Tibial nerve (tissue), 4 donors: ENCODE data around the gene BCL2L13. TPM values are rescaled to one million over a fixed set of nuclear protein-coding genes. Genes with fewer than 3 reads are reported as not detected.

Source experiments
- DNase-seq, 2 donors: peaks; one replicate each; pipeline ENCODE4 v3.0.0-alpha.2; 2019; ENCODE audit warnings: low spot score in 2 of 2
- H3K27ac ChIP-seq, 4 donors: fragments of 200-600 bp; sonication (generic) in 3 of 4; one replicate each; pipeline ENCODE4 v1.5.1; 2017 to 2019; ENCODE audit warnings: mild to moderate bottlenecking in 1 of 4
- H3K27me3 ChIP-seq, 2 donors: fragments of 200-600 bp; sonication (generic) in 1 of 2; one replicate each; pipeline versions ENCODE4 v1.5.1 to v1.6.0; 2017 to 2019
- H3K36me3 ChIP-seq, 3 donors: fragments of 200-600 bp; sonication (generic); one replicate each; pipeline ENCODE4 v1.5.1; 2018 to 2019
- H3K4me1 ChIP-seq, 4 donors: fragments of 200-600 bp; sonication (generic) in 3 of 4; one replicate each; pipeline ENCODE4 v1.5.1; 2017 to 2019
- H3K4me3 ChIP-seq, 4 donors: fragments of 200-600 bp; sonication (generic) in 3 of 4; one replicate each; pipeline ENCODE4 v1.5.1; 2017 to 2019; ENCODE audit warnings: mild to moderate bottlenecking in 1 of 4, moderate library complexity in 1 of 4
- H3K9me3 ChIP-seq, 4 donors: fragments of 200-600 bp; sonication (generic) in 3 of 4; one replicate each; pipeline ENCODE4 v1.5.1; 2017 to 2019
- EP300 ChIP-seq, 2 donors: sonication (generic); formaldehyde crosslinking; IDR thresholded peaks; one replicate each; pipeline ENCODE4 v1.6.1; 2017; ENCODE audit warnings: antibody characterized with exemption in 2 of 2, mild to moderate bottlenecking in 1 of 2
- POLR2A ChIP-seq, 2 donors: fragments of 450-650 bp; IDR thresholded peaks; one replicate each; pipeline ENCODE4 v1.6.1; 2017; ENCODE audit warnings: antibody characterized with exemption in 2 of 2, mild to moderate bottlenecking in 2 of 2, moderate library complexity in 2 of 2
- WGBS, 2 donors: methylation state at CpG; one replicate each; pipeline ENCODE4 v1.1.5; 2018; 5-methylcytosine and 5-hydroxymethylcytosine counted together
- total RNA-seq, 4 donors: library from RNA; depleted of rRNA; stranded (reverse); fragments of >200 nt; gene quantifications; one replicate each; pipeline ENCODE4 v1.1.0, GENCODE V29; 2016
- TF ChIP-seq, protein P1 (sequence below), 5 experiments: fragments of 200-600 bp in 3 of 5; fragments of 450-650 bp in 2 of 5; sonication (generic) in 3 of 5; IDR thresholded peaks; one replicate each; pipeline ENCODE4 v1.5.1; 2016 to 2019; ENCODE audit warnings: antibody characterized with exemption in 5 of 5, mild to moderate bottlenecking in 3 of 5, moderate library complexity in 2 of 5

The BCL2L13 gene
- total RNA-seq, 4 donors from 2014 or later: 47.4 to 74.7 (median 60.9) TPM

DNA sequence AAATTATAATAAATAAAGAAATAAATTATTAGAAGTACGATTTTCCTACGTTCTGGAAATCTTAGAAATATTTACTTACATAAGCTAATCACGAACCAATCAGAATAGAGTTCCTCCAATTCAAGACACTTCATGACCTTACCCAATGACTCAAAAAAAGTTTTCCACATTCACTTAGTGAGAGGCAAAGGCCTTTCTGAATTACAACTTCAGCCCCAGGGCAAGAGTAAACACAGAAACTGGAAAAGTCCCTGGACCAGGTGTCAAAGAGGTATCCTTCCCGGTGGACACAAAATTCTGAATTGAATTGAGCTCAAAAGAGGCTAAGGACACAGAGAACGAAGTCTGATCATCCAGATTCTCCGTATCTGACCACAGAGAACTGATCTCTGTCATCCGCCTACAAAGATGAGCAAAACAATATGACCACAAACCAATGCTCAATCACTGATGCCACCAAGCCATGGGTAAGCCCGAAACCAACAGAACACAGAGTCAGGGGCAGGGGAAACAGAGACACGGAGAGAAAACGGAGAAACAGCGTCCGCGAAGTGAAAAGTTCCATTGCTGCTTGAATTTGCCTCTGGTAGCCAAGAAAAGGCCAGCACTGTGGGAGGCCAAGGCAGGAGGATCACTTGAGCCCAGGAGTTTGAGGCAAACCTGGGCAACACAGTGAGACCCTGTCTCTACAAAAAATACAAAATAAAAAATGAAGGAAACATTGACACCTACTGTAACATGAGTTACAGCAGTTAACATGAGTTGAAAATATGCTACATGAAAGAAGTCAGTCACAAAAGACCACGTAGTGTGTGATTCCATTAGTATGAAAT lies 128.9 kb downstream of the BCL2L13 start:
- peaks cover 0 to 8% (median 3%) of the 10 kb centered on the region in 4 donors for H3K4me1 ChIP-seq
- 85 to 90% methylated on average over 14 of the region's 14 CpGs for WGBS, 2 donors
- H3K9me3 ChIP-seq: no peaks in the 10 kb centered on the region
- no peak for DNase-seq
- H3K36me3 ChIP-seq: no peaks in the 10 kb centered on the region
- no peaks in the 10 kb centered on the region for H3K27me3 ChIP-seq
- no peak overlapping the region for H3K4me3 ChIP-seq
- no peak for TF ChIP-seq POLR2A (IDR thresholded peaks at IDR 0.05)
- TF ChIP-seq, protein P1, sequence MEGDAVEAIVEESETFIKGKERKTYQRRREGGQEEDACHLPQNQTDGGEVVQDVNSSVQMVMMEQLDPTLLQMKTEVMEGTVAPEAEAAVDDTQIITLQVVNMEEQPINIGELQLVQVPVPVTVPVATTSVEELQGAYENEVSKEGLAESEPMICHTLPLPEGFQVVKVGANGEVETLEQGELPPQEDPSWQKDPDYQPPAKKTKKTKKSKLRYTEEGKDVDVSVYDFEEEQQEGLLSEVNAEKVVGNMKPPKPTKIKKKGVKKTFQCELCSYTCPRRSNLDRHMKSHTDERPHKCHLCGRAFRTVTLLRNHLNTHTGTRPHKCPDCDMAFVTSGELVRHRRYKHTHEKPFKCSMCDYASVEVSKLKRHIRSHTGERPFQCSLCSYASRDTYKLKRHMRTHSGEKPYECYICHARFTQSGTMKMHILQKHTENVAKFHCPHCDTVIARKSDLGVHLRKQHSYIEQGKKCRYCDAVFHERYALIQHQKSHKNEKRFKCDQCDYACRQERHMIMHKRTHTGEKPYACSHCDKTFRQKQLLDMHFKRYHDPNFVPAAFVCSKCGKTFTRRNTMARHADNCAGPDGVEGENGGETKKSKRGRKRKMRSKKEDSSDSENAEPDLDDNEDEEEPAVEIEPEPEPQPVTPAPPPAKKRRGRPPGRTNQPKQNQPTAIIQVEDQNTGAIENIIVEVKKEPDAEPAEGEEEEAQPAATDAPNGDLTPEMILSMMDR (IDR thresholded peaks at IDR 0.05): no peak
- TF ChIP-seq EP300 (IDR thresholded peaks at IDR 0.05): no peak
- H3K27ac ChIP-seq: no peak overlapping the region

DNA sequence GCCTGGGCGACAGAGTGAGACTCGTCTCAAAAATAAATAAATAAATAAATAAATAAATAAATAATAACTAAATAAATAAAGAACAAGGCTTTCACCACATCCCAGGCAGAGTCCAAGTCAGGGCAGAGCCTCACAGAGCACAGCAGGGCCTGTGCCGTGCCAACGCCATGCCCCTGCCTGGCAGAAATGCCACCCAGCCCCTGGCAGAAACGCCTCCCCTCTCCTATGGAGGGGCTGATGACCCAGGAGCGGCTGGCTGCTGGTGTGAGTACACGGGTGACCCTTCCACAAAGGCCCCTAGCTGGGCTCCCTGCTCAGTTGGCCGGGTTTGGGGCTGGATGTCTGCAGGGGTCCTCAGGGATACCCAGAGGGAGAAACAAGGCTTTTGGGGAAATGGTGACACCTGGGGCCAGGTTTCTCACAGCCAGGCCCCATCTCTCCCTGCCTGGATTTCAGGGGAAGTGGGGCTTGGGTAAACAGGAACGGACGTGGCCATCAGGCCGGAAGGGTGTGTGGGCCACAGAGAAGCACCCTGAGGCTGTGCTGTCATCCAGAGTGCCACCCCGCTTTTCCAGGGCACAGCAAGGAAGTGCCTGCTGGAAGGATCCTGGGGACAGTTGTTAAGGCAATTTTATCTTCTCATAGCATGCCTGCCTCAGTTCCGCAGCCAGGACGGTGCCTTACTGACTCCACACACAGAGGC lies 130.6 kb downstream of the BCL2L13 start:
- WGBS, 2 donors: 87% methylated on average over 14 of the region's 14 CpGs
- no peak for DNase-seq
- Histone ChIP-seq H3K36me3 (no peaks in the 10 kb centered on the region), H3K27me3 (no peaks in the 10 kb centered on the region), H3K4me1 (peaks cover 0 to 23% (median 13%) of the 10 kb centered on the region in 4 donors), H3K4me3 (no peak overlapping the region), H3K27ac (no peak overlapping the region), H3K9me3 (no peaks in the 10 kb centered on the region)
- TF ChIP-seq POLR2A (IDR thresholded peaks at IDR 0.05): no peak
- TF ChIP-seq EP300 (IDR thresholded peaks at IDR 0.05): no peak
- TF ChIP-seq, protein P1 (IDR thresholded peaks at IDR 0.05): no peak

DNA sequence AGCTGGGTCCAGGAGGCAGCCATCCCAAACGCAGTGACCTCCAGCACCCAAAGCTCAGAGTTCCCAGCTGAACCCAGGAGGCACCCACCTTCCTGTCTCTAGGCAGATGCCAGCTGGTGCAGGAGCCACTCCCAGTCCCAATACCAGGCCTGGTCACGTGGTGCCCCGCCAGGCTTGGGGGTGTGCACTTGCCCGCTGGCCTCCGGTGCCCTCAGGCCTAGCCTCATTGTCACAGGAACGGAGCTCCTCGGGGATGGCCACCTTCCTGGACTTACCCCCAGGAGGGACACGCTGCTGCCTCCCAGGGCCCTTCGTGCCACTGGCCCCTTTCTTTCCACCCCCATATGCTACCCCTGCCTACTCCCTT lies 131.1 kb downstream of the BCL2L13 start:
- Histone ChIP-seq H3K9me3 (no peaks in the 10 kb centered on the region), H3K4me3 (no peak overlapping the region), H3K27ac (no peak overlapping the region), H3K4me1 (peaks cover 0 to 26% (median 13%) of the 10 kb centered on the region in 4 donors), H3K27me3 (no peaks in the 10 kb centered on the region), H3K36me3 (no peaks in the 10 kb centered on the region)
- no peak for DNase-seq
- WGBS, 2 donors: 83 to 87% methylated on average over 8 to 9 of the region's 9 CpGs
- TF ChIP-seq, protein P1 (IDR thresholded peaks at IDR 0.05): no peak
- TF ChIP-seq EP300 (IDR thresholded peaks at IDR 0.05): no peak
- no peak for TF ChIP-seq POLR2A (IDR thresholded peaks at IDR 0.05)

DNA sequence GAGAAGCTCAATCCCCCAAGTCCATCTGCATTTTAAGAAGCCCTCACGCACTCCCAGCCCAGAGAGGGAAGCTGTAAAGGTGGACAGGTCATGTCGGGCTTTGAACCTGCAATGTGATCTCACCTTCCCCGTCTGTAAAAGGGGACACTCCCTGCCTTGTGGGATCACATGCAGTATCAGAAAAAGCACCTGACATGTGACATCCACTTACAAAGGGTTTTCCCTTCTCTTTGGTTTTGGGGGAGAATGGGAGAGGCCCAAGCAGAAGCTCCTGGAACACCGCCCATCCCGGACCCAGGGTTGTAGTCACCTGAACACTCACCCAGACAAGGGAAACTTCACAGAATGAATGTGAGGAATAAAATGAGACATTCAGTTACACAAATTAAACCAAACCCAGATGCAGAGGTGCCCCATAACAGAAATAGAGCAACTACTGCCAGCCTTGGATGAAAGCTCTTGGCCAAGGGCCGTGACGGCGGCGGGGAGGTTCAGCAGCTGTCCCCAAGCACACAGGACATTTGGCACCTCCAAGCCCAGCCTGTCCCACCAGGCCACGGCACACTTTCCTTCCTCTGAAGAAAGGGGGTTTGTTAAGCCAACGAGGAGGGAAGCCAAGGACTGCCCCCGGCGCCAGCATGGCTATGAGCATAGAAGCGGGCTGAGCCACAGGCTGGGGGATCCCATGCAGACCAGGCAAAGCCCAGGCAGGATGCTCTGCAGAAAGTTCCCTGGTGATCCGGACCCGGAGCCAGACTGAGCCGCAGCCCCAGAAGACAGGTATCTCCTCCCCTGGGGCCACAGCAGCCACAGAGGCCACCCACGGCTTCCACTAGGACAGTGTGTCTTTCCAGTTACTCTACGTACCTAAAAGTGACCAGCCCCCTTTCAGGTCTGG lies 131.9 kb downstream of the BCL2L13 start:
- Histone ChIP-seq H3K27me3 (no peaks in the 10 kb centered on the region), H3K9me3 (no peaks in the 10 kb centered on the region), H3K4me3 (no peak overlapping the region), H3K36me3 (no peaks in the 10 kb centered on the region), H3K27ac (no peak overlapping the region), H3K4me1 (peaks cover 0 to 30% (median 13%) of the 10 kb centered on the region in 4 donors)
- WGBS, 2 donors: 86 to 87% methylated on average over 19 of the region's 19 CpGs
- TF ChIP-seq, protein P1 (IDR thresholded peaks at IDR 0.05): no peak
- TF ChIP-seq POLR2A (IDR thresholded peaks at IDR 0.05): no peak
- TF ChIP-seq EP300 (IDR thresholded peaks at IDR 0.05): no peak
- no peak for DNase-seq
